Caco-2 (cell line): Measurements from ENCODE around the gene SOX11. TPM values are rescaled to one million over a fixed set of nuclear protein-coding genes. Genes with fewer than 3 reads are reported as not detected.

Experiments used
- BruUV-seq: library from RNA; stranded (reverse); fragments of 400-500 nt; replicated peaks from 2 replicates; lab custom pipeline; 2021; lab: Mats Ljungman, UMichigan
- CTCF ChIA-PET: fragments of 300-600 bp; sonication (Branson Sonifier 250); formaldehyde crosslinking; loops from one replicate; lab custom pipeline; 2022; ENCODE audit warnings: antibody characterized with exemption; lab: Charles Lee
- POLR2A ChIA-PET: fragments of 300-600 bp; sonication (Branson Sonifier 250); formaldehyde crosslinking; loops from one replicate; lab custom pipeline; 2022; ENCODE audit warnings: antibody characterized with exemption; lab: Charles Lee
- DNase-seq, 2 experiments: peaks; one replicate each; pipeline versions ENCODE4 v3.0.0 to v3.0.0-alpha.2; 2020 to 2022
- H3K27me3 ChIP-seq: replicated peaks from 2 replicates; pipeline ENCODE4 v1.6.0; 2011; ENCODE audit warnings: low read length; ENCODE audit not compliant: control insufficient read depth, insufficient read depth
- H3K36me3 ChIP-seq: 2 replicates; pipeline ENCODE4 v1.5.1; 2011; ENCODE audit warnings: low read length; ENCODE audit not compliant: control insufficient read depth, insufficient read depth
- H3K4me1 ChIP-seq: fragments of 250-450 bp; sonication (Bioruptor Pico); 2 replicates; pipeline ENCODE4 v1.5.1; 2020; ENCODE audit warnings: mild to moderate bottlenecking
- H3K4me3 ChIP-seq: 2 replicates; pipeline ENCODE4 v1.5.1; 2011; ENCODE audit warnings: low read depth, mild to moderate bottlenecking, control low read depth, low read length
- H3K9me3 ChIP-seq: fragments of 250-450 bp; sonication (Bioruptor Pico); 2 replicates; pipeline ENCODE4 v1.5.1; 2020; ENCODE audit warnings: mild to moderate bottlenecking, moderate library complexity
- H3K27ac Mint-ChIP-seq: one replicate; pipeline ENCODE4 v1.8.0; 2022; ENCODE audit warnings: mixed read lengths; ENCODE audit not compliant: unreplicated experiment
- H3K27me3 Mint-ChIP-seq: one replicate; pipeline ENCODE4 v1.8.0; 2022; ENCODE audit warnings: mixed read lengths; ENCODE audit not compliant: insufficient read depth, unreplicated experiment
- H3K36me3 Mint-ChIP-seq: one replicate; pipeline ENCODE4 v1.8.0; 2022; ENCODE audit warnings: mild to moderate bottlenecking, mixed read lengths; ENCODE audit not compliant: insufficient read depth, unreplicated experiment
- H3K4me1 Mint-ChIP-seq: one replicate; pipeline ENCODE4 v1.8.0; 2022; ENCODE audit warnings: low read depth, mixed read lengths; ENCODE audit not compliant: unreplicated experiment
- H3K4me3 Mint-ChIP-seq: one replicate; pipeline ENCODE4 v1.8.0; 2022; ENCODE audit warnings: mild to moderate bottlenecking, moderate library complexity, mixed read lengths; ENCODE audit not compliant: unreplicated experiment
- H3K9me3 Mint-ChIP-seq: one replicate; pipeline ENCODE4 v1.8.0; 2022; ENCODE audit warnings: mixed read lengths; ENCODE audit not compliant: unreplicated experiment
- CTCF ChIP-seq, 2 experiments: fragments of 200-600 bp in 1 of 2; IDR thresholded peaks; 1 replicate in 1 of 2; 2 replicates in 1 of 2; pipeline versions ENCODE4 v1.5.1 to v1.8.0; 2011 to 2022; ENCODE audit warnings: antibody characterized with exemption in 1 of 2, control low read depth in 1 of 2, inconsistent platforms in 1 of 2, low read depth in 1 of 2, low read length in 1 of 2, mild to moderate bottlenecking in 1 of 2, moderate library complexity in 1 of 2; ENCODE audit not compliant: insufficient read depth in 1 of 2, severe bottlenecking in 1 of 2, unreplicated experiment in 1 of 2
- intact Hi-C: fragments of 100-400 bp; cut with micrococcal nuclease; formaldehyde crosslinking; loops from one replicate; pipeline ENCODE4 v1.10.0; 2022; ENCODE audit not compliant: unreplicated experiment
- total RNA-seq: library from RNA; stranded (reverse); gene quantifications from 2 replicates; pipeline ENCODE4 v1.2.3, GENCODE V29; 2022

Gene SOX11
- total RNA-seq, 1 experiment from 2014 or later = not detected

- Mint-ChIP-seq H3K9me3 (no peaks in the 10 kb centered on the region), H3K4me3 (no peak overlapping the region), H3K27me3 (no peaks in the 10 kb centered on the region), H3K4me1 (no peaks in the 10 kb centered on the region), H3K27ac (no peak overlapping the region), H3K36me3 (no peaks in the 10 kb centered on the region)
- ChIA-PET POLR2A (no interaction called here), CTCF (no interaction called here)
- Histone ChIP-seq H3K4me1 (no peaks in the 10 kb centered on the region), H3K9me3 (no peaks in the 10 kb centered on the region), H3K36me3 (no peaks in the 10 kb centered on the region), H3K27me3 (no peaks in the 10 kb centered on the region), H3K4me3 (no peak overlapping the region)
- no TSS peak for BruUV-seq
- intact Hi-C loops = no loop called here
- no peak for TF ChIP-seq CTCF (IDR thresholded peaks at IDR 0.05; ENCODE audit: insufficient read depth in 1 of 2, low read depth in 1 of 2, low read length in 1 of 2, severe bottlenecking in 1 of 2, unreplicated experiment in 1 of 2)
- DNase-seq = no peak
Measured at GRCh38 chr2:5660591-5660990, 31.6 kb upstream of the SOX11 start.

GRCh38 chr2:5661362-5661761 lies 30.8 kb upstream of the SOX11 start:
- no peaks in the 10 kb centered on the region for H3K4me1 ChIP-seq
- DNase-seq = no peak
- no TSS peak for BruUV-seq
- Mint-ChIP-seq H3K9me3 (no peaks in the 10 kb centered on the region), H3K4me1 (no peaks in the 10 kb centered on the region), H3K4me3 (no peak overlapping the region), H3K27ac (no peak overlapping the region), H3K36me3 (no peaks in the 10 kb centered on the region), H3K27me3 (no peaks in the 10 kb centered on the region)
- H3K27me3 ChIP-seq = no peaks in the 10 kb centered on the region
- no peak overlapping the region for H3K4me3 ChIP-seq
- no peaks in the 10 kb centered on the region for H3K36me3 ChIP-seq
- intact Hi-C loops = no loop called here
- ChIA-PET POLR2A (no interaction called here), CTCF (no interaction called here)
- H3K9me3 ChIP-seq = no peaks in the 10 kb centered on the region
- no peak for TF ChIP-seq CTCF (IDR thresholded peaks at IDR 0.05; ENCODE audit: insufficient read depth in 1 of 2, low read depth in 1 of 2, low read length in 1 of 2, severe bottlenecking in 1 of 2, unreplicated experiment in 1 of 2)

- Mint-ChIP-seq H3K36me3 (no peaks in the 10 kb centered on the region), H3K4me3 (no peak overlapping the region), H3K27me3 (no peaks in the 10 kb centered on the region), H3K9me3 (peaks cover 11% of the 10 kb centered on the region), H3K27ac (no peak overlapping the region), H3K4me1 (no peaks in the 10 kb centered on the region)
- no peaks in the 10 kb centered on the region for H3K36me3 ChIP-seq
- no peak for DNase-seq
- intact Hi-C loops = no loop called here
- no peaks in the 10 kb centered on the region for H3K27me3 ChIP-seq
- H3K4me1 ChIP-seq = no peaks in the 10 kb centered on the region
- H3K4me3 ChIP-seq = no peak overlapping the region
- no peak for TF ChIP-seq CTCF (IDR thresholded peaks at IDR 0.05; ENCODE audit: insufficient read depth in 1 of 2, low read depth in 1 of 2, low read length in 1 of 2, severe bottlenecking in 1 of 2, unreplicated experiment in 1 of 2)
- CTCF ChIA-PET = no interaction called here
- BruUV-seq = no TSS peak
- no peaks in the 10 kb centered on the region for H3K9me3 ChIP-seq
- POLR2A ChIA-PET = no interaction called here
Measured at GRCh38 chr2:5664278-5664681, 27.9 kb upstream of the SOX11 start.
